Activated CD4-positive, alpha-beta T cell treated with anti-CD3 and anti-CD28 coated beads for 24 hours (primary cell): ENCODE data around the gene MMP15.
"Not testable (repeated sequence)": the region's sequence is repeated elsewhere in the genome, so short reads cannot be mapped to it uniquely, and the experiment has no call there.

Experiments
- DNase-seq, 2 donors: peaks; one replicate each; pipeline ENCODE4 v3.0.0-alpha.2; 2020; ENCODE audit warnings: low read depth in 2 of 2

MMP15 gene

GRCh38 chr16:58025351-58026138 lies at the start of gene MMP15:
TSS of gene MMP15 (plus strand) at chr16:58025754. CDS start at chr16:58026351, 597 bp downstream.
- peak; percentile 48 to 58 for DNase-seq

- no peak for DNase-seq
Observed at GRCh38 chr16:57976331-57976796, 49.2 kb upstream of the MMP15 start.

- DNase-seq: no peak
Observed at GRCh38 chr16:57977418-57978069, 48.0 kb upstream of the MMP15 start.

- not testable (repeated sequence) for DNase-seq
Observed at GRCh38 chr16:57978070-57978465, 47.5 kb upstream of the MMP15 start.

GRCh38 chr16:57979006-57979585 lies 46.5 kb upstream of the MMP15 start:
- DNase-seq: no peak

GRCh38 chr16:57981636-57982035 lies 43.9 kb upstream of the MMP15 start:
- DNase-seq: no peak

GRCh38 chr16:57982385-57982784 lies 43.2 kb upstream of the MMP15 start:
- DNase-seq: no peak

GRCh38 chr16:57984443-57985203 lies 40.9 kb upstream of the MMP15 start:
- DNase-seq: peak; percentile 85 to 87

GRCh38 chr16:57985204-57986181 lies 40.1 kb upstream of the MMP15 start:
- no peak for DNase-seq

GRCh38 chr16:57986196-57986595 lies 39.4 kb upstream of the MMP15 start:
- no peak for DNase-seq

GRCh38 chr16:57987441-57988177 lies 37.9 kb upstream of the MMP15 start:
- no peak for DNase-seq

GRCh38 chr16:57988929-57989328 lies 36.6 kb upstream of the MMP15 start:
- no peak for DNase-seq

- DNase-seq: no peak
Observed at GRCh38 chr16:57991551-57992059, 33.9 kb upstream of the MMP15 start.

- DNase-seq: no peak
Observed at GRCh38 chr16:57992084-57992483, 33.5 kb upstream of the MMP15 start.

- DNase-seq: no peak
Observed at GRCh38 chr16:57993438-57993837, 32.1 kb upstream of the MMP15 start.

GRCh38 chr16:57993897-57994296 lies 31.7 kb upstream of the MMP15 start:
- DNase-seq: no peak

GRCh38 chr16:57994361-57994760 lies 31.2 kb upstream of the MMP15 start:
- DNase-seq: no peak

GRCh38 chr16:57994778-57995177 lies 30.8 kb upstream of the MMP15 start:
- peak in 1 of 2 donors; percentile 34 for DNase-seq

GRCh38 chr16:57995721-57996405 lies 29.7 kb upstream of the MMP15 start:
- DNase-seq: no peak
